ENCODE data around the gene CHMP2B. TPM values are rescaled to one million over a fixed set of nuclear protein-coding genes. Genes with fewer than 3 reads are reported as not detected.

CHMP2B gene
- total and polyA plus RNA-seq, 4 donors, result 12.6 to 49.5 (median 15.5) TPM

DNA sequence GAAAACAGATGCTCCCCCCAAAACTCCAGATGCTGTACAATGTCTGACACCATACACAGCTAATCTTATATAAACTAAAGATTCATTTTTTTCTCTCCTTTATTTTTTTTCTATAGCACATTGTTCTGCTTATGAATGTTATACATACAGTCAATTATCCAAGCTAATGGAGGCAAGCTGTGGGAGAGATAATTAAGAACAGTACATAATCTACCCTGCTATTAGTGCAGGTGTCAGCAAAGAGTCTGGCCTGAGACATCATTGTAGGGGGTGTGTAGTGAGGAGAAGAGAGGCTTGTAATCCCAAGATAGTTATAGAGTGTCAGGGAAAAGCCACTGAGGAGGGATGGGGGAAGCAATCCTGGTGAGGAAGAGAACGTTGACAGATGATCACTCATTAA, 25.4 kb upstream of the CHMP2B start:
- no peak overlapping the region for H3K9ac ChIP-seq (ENCODE audit: low read depth in 1 of 2, low read length in 2 of 2)
- no peaks in the 10 kb centered on the region for H3K9me3 ChIP-seq (ENCODE audit: control insufficient read depth in 4 of 4, low read length in 3 of 4)
- no peak for DNase-seq (ENCODE audit: low spot score)
- 93% methylated on average over 1 of the region's 1 CpG for WGBS
- no peak overlapping the region for H3K4me3 ChIP-seq (ENCODE audit: low read depth in 1 of 3, low read length in 3 of 3)
- TF ChIP-seq FOXA1 (IDR thresholded peaks at IDR 0.05) (no peak), HNF4G (IDR thresholded peaks at IDR 0.05) (no peak), SP1 (IDR thresholded peaks at IDR 0.05) (no peak), FOXA2 (IDR thresholded peaks at IDR 0.05) (no peak), HNF4A (conservative IDR thresholded peaks at IDR 0.05) (no peak), EGR1 (IDR thresholded peaks at IDR 0.05; ENCODE audit: low read depth in 2 of 2) (no peak), CTCF (IDR thresholded peaks at IDR 0.05; ENCODE audit: low read depth, low read length, missing input control) (no peak), TAF1 (conservative IDR thresholded peaks at IDR 0.05) (no peak), RXRA (IDR thresholded peaks at IDR 0.05) (no peak), JUND (IDR thresholded peaks at IDR 0.05) (no peak), YY1 (IDR thresholded peaks at IDR 0.05) (no peak), RAD21 (IDR thresholded peaks at IDR 0.05) (no peak), GABPA (IDR thresholded peaks at IDR 0.05 in 1 of 2, conservative IDR thresholded peaks at IDR 0.05 in 1 of 2) (no peak), NR2F2 (IDR thresholded peaks at IDR 0.05) (no peak)
- TF ChIP-seq, protein P1, sequence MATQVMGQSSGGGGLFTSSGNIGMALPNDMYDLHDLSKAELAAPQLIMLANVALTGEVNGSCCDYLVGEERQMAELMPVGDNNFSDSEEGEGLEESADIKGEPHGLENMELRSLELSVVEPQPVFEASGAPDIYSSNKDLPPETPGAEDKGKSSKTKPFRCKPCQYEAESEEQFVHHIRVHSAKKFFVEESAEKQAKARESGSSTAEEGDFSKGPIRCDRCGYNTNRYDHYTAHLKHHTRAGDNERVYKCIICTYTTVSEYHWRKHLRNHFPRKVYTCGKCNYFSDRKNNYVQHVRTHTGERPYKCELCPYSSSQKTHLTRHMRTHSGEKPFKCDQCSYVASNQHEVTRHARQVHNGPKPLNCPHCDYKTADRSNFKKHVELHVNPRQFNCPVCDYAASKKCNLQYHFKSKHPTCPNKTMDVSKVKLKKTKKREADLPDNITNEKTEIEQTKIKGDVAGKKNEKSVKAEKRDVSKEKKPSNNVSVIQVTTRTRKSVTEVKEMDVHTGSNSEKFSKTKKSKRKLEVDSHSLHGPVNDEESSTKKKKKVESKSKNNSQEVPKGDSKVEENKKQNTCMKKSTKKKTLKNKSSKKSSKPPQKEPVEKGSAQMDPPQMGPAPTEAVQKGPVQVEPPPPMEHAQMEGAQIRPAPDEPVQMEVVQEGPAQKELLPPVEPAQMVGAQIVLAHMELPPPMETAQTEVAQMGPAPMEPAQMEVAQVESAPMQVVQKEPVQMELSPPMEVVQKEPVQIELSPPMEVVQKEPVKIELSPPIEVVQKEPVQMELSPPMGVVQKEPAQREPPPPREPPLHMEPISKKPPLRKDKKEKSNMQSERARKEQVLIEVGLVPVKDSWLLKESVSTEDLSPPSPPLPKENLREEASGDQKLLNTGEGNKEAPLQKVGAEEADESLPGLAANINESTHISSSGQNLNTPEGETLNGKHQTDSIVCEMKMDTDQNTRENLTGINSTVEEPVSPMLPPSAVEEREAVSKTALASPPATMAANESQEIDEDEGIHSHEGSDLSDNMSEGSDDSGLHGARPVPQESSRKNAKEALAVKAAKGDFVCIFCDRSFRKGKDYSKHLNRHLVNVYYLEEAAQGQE (IDR thresholded peaks at IDR 0.05), result no peak
- TF ChIP-seq, protein P2, sequence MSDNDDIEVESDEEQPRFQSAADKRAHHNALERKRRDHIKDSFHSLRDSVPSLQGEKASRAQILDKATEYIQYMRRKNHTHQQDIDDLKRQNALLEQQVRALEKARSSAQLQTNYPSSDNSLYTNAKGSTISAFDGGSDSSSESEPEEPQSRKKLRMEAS (IDR thresholded peaks at IDR 0.05), result no peak
- TF ChIP-seq, protein P3, sequence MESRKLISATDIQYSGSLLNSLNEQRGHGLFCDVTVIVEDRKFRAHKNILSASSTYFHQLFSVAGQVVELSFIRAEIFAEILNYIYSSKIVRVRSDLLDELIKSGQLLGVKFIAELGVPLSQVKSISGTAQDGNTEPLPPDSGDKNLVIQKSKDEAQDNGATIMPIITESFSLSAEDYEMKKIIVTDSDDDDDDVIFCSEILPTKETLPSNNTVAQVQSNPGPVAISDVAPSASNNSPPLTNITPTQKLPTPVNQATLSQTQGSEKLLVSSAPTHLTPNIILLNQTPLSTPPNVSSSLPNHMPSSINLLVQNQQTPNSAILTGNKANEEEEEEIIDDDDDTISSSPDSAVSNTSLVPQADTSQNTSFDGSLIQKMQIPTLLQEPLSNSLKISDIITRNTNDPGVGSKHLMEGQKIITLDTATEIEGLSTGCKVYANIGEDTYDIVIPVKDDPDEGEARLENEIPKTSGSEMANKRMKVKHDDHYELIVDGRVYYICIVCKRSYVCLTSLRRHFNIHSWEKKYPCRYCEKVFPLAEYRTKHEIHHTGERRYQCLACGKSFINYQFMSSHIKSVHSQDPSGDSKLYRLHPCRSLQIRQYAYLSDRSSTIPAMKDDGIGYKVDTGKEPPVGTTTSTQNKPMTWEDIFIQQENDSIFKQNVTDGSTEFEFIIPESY (IDR thresholded peaks at IDR 0.05), result no peak
- TF ChIP-seq, protein P4, sequence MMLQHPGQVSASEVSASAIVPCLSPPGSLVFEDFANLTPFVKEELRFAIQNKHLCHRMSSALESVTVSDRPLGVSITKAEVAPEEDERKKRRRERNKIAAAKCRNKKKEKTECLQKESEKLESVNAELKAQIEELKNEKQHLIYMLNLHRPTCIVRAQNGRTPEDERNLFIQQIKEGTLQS (IDR thresholded peaks at IDR 0.05), result no peak
- H3K36me3 ChIP-seq (ENCODE audit: control insufficient read depth in 4 of 4, insufficient read depth in 3 of 4, low read depth in 1 of 4, low read length in 3 of 4), result no peaks in the 10 kb centered on the region
- no peaks in the 10 kb centered on the region for H3K27me3 ChIP-seq (ENCODE audit: control insufficient read depth in 4 of 4, insufficient read depth in 4 of 4, low read length in 3 of 4)
- peaks cover 4 to 20% (median 16%) of the 10 kb centered on the region in 4 donors for H3K4me1 ChIP-seq (ENCODE audit: control insufficient read depth in 4 of 4, insufficient read depth in 4 of 4, low read length in 3 of 4)
- no peak overlapping the region for H3K27ac ChIP-seq (ENCODE audit: low read depth in 1 of 2, low read length in 2 of 2)

Data from liver (tissue), 9 donors.